Effector CD4-positive, alpha-beta T cell (primary cell): ENCODE data around the gene PLEKHH3.
"Not testable (repeated sequence)": the region's sequence is repeated elsewhere in the genome, so short reads cannot be mapped to it uniquely, and the experiment has no call there.

Experiments used
- DNase-seq: peaks from one replicate; pipeline ENCODE4 v3.0.0-alpha.2; 2020

PLEKHH3 gene

DNA sequence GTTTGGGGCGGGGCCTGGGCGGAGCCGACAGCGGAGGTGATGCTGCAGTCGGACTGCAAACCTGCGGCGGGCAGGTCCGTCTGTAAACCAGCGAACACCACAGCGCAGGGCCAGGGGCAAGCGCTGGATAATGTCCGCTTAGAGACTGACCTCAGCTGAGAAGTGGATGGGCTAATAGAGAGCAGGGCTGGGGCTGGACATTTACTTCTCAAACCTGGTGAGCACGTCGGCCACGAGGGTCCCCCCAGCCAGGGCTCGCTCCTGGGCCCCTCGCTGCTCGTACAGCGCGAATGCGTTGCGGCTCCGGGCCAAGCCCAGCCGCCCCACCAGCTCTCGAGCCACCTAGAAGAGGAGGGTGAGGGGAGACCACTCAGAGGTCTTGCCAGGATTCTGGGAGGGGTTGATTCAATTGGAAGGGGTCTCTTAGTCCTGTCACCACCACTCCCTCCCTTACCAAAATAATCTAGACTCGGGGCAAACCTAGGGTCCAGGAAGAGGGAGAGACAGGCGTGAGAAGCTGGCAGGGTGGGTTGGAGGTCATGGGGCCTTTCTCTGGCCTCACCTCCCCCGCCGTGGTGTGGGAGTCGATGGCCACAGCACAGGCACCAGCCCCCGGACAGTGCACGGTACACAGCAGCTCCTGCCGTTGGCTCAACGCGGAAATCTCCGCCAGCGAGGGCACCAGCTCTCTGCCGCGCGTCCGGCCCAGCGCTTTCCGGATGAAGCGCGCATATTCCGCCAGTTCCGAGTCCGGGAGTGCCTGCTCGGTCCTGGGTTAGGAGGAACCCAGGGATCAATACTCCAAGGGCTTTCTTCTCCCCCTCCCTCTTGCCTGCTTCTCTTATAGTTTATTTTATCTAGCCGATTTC is 5.8 kb downstream of the PLEKHH3 start:
- DNase-seq = no peak

DNA sequence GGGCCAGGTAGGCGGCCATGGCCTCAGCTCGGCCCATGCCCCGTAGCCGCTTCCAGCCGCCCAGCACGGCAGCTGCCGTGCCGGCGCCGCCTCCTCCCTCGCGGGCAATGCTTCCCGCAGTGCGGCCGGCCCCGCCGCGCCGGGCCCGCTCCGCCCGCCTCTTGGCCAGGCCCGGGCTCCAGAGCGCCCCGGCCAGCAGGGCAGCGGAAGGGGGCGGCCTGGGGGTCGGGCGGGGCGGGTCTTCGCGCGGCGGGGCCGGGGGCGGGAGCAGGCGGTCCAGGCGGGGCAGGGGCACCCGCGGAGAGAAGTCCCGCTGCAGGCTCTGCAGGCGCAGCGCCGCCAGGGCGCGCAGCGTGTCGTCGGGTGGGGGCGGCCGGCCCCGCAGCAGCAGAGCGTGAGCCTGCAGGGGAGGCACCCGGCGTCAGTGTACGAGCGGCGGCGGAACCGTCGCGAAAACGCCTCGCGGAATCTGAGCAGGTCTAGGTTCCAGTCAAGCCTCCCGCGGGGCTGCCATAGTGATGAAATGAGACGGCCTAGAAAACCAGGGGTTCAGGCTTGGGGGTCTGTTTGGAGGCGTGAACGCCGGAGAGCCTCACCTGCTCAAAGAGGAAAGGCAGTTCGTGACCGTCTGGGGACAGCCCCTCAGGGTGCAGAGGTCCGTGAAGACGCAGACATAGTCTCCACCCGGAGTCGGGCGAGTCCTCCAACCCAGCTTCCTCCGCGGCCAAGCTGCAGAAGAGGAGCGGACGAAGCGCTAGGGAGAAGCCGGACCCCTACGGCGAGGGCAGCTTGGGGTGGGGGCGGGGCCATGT is 6.6 kb downstream of the PLEKHH3 start:
- DNase-seq = no peak

DNA sequence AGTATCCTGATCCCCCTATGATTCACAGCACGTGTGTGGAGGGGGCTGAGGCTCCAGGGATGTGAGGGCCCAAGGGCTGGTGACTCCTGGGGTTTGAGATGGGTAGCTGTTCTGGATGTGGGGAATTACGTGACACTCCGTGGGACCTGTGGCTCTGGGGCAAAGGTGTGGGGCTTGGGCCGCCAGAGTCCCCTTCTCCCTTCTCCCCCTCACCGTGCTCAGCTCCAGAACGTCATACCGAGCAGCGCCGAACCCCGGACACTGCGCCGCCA is 7.2 kb downstream of the PLEKHH3 start:
- no peak for DNase-seq

DNA sequence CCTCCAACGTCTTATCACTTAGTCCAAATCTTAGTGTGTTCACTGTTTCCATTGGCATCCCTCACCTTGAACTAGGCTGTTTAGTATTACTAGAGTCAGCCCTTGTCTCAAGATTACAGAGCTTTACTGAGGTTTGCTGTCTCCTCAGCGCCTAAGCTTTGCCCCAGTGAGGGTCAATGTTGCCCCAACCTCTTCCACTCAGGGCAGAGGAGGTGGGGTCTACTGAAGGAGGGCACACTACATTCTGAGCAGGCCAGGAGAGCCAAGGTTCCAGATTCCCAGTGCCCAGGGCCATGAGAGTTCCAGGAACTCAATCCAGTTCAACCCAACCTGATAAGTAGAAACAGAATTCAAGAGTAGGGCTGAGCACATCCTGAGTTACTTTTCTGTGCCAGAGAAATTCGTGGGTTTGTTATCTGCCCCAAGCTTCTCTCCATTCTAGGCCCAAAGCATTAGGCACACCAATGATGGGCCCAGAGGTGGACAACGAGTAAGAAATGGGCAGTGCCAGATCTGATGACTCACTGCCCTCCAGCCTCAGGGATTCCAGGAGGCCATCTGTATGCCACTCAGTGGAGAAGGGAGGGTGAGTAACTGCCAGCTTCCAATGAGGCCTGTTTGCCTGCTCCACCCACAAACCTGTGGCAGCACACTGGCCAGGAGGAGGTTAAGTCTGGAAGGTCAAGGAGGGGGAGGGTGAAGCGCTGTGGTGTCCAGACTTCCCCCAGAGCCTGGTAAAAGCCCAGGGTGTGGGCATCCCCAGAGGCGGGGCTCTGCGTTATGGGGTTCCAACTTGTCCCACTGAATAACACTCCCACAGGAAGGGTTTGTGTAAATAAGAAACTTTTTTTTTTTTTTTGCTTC is 9.5 kb downstream of the PLEKHH3 start:
- DNase-seq = no peak

DNA sequence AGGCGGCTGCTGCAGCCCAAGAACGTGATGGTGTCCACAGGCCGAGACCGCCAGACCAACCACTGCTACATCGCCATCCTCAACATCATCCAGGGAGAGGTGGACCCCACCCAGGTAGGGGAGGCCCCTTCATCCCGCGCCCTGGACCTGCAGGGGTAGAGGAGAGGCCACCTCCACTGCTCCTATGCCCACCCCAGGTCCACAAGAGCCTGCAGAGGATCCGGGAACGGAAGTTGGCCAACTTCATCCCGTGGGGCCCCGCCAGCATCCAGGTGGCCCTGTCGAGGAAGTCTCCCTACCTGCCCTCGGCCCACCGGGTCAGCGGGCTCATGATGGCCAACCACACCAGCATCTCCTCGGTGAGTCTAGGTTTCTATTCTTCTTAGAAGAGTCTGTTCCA is 10.7 kb downstream of the PLEKHH3 start:
- not testable (repeated sequence) for DNase-seq

DNA sequence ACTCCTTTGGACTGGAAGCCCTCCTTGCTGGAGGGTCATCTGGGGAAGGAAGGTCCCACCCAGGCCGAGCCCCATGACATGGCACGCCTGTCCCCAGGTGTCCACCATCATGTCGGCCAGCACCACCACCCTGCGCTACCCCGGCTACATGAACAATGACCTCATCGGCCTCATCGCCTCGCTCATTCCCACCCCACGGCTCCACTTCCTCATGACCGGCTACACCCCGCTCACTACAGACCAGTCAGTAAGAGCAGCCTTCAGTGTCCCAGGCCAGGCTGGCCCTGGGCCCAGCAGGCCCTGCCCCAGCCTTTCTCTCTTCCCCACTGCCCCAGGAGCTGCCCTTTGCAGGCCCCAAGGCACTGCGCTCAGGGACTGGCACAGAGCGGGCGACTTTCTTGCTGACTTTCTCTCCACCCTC is 11.2 kb downstream of the PLEKHH3 start:
- no peak for DNase-seq

DNA sequence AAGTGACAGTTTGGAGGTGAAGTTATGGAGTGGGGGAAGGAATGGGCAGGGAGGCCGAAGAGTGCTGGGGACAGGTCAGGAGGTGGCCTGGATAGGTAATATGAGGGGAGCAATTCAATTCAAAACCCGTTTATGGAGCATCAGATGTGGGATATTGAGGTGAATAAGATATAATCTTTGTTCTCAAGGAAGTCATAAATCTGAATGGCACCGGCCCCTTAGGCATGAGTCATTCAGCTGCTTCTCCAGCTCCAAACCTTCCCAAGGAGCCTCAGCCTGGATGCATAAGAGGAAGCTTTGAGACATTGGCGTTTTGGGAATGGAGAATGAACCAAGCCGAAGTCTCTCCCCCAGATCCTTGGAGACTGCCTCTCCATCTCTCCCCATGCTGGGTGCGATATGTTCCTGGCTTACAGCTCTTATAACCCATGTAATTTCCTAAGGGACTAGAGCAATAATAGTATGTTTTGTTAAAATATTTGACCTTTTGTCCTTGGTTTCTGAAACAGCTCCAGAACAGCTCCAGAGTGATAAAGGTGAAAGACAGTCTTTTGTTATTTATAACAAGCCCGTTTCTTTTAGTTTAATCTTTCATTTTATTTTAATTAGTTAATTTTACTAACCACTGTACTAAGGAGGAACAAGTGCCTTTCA is 16.0 kb downstream of the PLEKHH3 start:
- DNase-seq = no peak

DNA sequence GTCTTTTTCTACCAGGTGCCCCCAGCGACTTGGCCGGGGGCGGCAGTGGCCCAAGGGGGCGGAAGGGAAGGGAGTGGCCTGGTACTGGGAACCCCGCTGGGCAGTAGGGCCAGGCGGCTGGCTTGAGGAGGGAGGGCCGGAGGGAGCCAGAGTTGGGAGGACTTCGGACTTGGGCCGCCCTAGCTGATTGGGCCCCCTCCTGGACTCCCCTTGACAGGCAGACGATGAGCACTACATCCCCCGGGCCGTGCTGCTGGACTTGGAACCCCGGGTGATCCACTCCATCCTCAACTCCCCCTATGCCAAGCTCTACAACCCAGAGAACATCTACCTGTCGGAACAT is 16.9 kb downstream of the PLEKHH3 start:
- DNase-seq = not testable (repeated sequence)

DNA sequence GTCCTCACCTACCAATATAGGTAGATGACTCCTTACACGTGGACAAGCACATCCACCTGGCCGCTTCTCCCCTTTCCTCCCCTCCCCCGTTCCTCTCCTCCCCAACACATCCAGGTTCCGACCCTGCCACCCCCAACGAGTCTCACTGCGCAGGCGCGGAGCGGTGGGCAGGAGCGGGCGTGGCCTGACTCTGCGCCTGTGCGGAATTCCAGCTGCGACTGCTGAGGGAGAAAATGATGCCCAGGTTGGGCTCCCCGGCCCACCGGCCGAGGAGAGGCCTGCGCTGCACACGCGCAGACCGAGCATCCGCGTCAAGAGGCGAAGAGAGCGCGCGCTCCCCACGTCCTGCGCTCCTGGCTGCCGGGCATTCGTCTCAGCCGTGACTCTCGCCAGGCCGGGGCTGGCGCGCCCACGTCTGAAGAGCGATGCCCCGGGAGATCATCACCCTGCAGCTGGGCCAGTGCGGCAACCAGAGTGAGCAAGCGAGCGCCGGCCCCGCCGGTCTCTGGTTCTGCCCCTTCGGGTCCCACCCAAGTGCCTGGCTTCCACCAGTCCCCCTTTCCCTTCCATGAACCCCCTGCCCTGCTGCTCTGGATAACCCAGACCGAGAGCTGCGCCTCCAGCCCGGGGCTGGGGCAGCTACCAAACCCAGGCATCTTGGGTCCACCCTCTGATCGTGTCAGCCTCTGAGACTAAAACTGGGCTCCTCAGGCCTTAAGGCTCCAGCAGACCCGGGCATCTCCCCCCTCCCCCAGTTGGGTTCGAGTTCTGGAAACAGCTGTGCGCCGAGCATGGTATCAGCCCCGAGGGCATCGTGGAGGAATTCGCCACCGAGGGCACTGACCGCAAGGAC is 17.5 kb downstream of the PLEKHH3 start, which contains the start of gene TUBG2:
Gene TUBG2 (plus strand): TSS at position 206 of the 853 bp plus-strand sequence. CDS start 220 bp downstream, at position 426.
- peak; percentile 55 for DNase-seq

DNA sequence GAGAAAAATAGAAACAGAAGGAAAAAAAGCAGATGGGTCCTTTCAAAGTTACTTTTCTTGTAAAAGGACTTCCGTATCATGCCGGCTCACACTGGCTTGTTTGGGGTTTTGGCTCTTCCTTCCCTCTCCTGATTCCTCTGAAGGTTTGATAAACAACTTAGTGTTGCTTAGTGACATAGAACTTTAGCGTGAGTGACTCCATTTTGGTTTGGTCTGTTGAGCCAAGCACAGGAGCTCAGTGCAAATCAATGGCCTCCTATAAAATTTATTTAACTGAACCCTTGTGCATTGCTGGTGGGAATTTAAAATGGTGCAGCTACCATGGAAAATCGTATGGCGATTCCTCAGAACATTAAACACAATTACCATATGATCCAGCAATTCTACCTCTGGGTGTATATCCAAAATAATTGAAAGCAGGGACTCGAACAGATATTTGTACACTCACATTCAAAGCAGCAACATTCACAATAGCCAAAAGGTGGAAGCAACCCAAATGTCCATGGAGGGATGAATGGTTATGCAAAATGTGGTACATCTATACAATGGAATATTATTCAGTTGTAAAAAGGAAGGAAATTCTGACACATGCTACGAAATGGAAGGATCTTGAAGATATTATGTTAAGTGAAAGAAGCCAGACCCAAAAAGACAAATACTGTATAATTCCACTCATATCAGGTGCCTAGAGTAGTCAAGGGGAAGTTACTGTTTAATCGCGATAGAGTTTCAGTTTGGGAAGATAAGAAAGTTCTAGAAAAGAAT is 18.8 kb downstream of the PLEKHH3 start:
- no peak for DNase-seq

DNA sequence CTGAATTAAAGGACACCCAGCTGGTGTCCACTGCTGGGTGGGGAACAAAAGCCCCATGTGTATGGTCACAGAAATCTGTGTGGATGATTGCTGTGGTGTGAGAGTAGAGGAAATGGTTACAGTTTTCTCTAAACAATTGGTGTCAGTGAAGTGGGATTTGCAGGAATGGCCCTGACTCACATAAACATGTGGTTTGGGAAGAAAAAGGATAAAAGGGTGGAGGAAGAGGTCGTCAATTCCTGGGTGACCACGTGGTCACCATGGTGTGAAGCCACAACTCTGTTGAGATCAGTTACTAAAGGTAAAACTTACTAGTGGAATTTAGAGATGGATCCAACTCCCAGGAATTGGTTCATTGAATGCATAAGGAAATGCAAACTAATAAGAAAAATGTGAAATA is 21.3 kb downstream of the PLEKHH3 start:
- no peak for DNase-seq

DNA sequence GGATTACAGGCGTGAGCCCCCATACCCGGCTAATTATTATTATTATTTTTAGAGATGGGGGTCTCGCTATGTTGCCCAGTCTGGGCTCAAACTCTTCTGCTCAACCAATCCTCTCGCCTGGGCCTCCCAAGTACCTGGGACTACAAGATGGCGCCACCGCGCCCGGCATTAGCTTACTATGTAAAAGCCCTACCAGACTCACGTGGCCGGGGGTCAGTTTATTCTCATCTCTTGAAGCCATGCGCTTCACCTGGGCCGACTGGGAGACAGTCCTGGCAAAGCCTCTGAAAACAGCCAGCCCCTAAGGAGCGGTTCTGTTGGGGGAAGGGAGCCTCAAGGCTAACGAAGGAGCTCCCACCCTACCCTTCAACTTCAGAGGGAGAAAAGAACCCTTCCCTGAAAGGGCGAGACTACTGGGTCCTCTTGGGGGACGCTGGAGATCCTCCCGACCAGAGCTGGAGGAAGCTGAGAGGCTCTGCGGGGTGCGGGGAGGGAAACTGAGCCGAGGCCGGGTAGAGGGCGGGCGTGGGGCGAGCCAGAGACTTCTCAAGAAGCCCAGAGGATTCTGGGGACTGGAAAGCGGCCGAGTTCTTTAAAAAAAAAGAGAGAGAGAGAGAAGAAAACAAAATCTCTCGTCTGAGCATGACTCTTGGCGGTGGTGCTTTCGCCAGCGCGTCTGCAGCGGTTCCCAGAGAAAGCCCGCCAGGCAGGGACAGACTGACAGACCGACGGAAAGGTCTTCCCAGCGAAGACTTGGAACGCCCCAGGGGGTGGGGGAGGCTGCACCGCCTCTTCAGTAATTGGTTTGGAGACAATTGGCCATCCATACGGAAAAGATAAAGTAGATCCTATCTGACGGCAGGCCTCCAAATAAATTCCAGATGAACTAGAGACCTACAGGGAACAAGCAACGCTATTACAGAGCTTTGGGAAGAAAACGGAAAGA is 23.3 kb downstream of the PLEKHH3 start:
- no peak for DNase-seq

DNA sequence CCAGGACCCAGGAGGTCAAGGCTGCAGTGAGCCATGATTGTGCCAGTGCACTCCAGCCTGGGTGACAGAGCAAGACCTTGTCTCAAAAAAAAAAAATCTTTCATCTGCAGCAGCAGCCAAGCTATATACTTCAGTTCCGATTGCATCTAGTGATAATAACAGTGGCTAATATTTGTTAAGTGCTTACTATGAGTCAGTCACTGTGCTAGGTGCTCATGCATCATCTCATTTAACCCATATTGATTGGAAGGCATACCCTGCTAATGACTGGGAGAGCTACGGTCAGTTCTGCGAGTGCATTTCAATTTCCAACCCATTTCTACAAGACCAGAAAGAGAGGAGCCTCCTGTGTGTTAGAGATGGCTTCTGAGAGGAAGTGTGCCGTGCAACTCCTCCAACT is 25.4 kb downstream of the PLEKHH3 start:
- DNase-seq = no peak

DNA sequence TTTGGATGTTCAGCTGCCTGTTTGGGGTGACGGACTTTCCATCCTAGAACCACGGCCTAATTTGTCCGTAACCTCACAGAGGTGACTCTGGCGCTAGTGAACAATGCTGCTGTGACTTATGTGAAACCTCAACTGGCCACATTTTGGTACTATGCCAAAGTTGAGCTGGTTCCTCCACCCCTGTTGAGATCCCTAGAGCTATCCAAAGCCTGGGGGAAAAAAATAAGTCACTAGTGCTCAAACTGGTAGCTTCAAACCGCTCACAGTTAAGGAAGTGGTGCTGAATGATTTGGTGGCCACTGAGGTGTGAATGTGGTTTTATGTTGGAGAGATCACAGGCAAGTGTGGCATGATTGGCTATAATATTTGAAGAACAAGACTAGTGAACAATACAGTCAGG is 29.0 kb downstream of the PLEKHH3 start:
- no peak for DNase-seq

DNA sequence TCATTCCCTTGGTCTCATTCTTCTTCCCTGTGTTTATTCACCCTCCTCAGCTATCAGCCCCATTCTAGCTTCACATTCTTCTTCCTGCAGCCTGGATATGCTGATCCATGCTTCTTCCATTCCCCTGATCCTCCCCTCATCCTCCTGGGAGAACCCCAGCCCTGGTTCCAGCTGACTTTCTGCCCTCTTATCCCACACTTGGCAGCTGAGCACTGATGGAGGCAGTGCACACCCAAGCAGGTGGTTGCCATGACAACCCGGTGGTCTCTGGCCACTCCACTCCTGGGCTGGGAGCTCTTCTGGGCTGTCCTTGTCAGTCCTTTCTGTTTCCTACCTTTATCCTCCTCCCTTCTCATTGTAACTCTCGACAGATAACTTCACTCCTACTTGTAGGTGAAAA is 34.5 kb downstream of the PLEKHH3 start:
- DNase-seq = no peak

DNA sequence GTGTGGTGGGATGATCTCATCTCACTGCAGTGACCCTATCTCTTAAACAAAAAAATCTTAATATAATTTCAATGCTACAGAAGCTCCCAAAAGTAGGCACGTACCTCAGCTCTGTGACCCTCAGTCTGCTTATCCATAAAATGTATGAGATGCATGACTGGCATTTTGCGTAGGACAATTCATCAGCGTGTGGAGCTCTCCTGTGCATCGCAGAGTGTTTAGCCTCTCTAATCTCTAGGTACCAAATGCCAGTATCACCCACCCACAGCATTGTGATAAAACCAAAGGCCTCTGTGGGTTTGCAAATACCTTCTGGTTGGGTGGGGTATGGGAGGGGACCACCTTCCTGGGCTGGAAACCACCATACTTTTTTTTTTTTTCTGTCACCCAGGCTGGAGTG is 36.7 kb downstream of the PLEKHH3 start:
- DNase-seq = no peak

DNA sequence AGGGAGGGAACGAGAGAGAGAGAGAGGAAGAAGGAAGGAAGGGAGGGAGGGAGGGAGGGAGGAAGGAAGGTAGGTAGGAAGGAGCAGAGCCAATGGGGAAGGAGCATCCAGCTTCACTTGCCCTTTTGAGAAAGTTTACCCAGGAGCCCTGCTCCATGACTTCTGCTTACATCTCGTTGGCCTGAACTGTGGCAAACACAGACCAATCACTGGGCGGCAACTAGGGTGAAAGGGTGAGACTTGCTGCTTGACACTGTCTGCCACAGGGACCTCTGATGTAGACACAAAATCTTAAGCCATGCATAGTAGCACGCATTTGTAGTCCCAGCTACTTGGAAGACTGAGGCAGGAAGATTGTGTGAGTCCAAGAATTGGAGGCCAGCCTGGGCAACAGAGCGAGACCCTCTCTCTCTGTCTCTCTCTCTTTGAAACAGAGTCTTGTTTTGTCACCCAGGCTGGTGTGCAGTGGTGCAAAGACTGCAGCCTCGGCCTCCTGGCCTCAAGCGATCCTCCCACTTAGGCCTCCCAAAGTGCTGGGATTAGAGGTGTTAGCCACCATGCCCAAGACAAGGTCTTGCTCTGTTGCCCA is 37.2 kb downstream of the PLEKHH3 start:
- DNase-seq = no peak

DNA sequence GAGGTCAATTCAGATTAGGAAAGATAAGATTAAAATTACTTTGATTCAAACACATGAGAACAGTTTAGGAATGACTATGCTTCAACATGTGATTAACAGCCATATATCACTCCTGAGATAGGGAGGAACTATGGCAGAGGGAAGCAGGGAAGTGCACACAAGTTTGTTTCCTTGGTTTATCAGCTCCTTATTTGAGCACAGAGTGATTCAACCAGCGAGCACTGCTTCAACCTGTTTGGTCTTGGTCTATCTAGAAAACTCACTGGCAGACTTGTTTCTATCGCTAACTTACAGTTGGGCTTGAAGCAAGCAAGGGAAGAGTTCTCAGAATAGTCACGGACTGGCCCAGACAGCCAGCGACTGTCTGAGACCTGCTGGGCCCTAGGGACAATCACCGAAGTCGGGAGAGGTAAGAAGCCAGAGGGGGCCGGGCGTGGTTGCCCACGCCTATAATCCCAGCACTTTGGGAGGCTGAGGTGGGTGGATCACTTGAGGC is 43.8 kb downstream of the PLEKHH3 start:
- DNase-seq = no peak

DNA sequence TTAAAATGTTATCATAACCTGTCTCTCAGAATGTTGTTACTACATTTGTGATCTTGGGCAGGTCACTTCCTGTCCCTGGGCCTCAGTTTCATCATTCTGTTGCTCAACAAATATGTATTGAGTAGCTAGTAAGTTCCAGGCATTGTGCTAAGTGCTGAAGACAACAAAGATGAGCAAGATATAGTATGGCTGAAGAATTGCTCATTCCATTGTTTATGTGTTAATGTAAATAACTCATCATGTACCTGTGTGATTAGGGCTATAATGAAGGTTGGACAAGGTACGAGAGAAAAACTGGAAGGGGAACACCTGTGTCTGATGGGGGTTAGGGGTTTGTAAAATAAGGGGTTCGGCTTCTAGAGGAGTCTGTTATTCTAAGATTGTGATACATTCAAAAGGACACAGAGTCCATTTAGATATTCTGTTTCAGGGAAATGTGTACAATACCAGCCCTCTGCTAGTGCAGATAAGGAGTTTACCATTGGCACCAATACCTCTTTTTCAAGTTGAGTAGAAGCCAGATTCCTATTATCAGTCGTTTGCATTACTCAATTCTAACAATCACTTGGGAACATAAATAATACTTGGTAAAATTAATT is 47.3 kb downstream of the PLEKHH3 start:
- no peak for DNase-seq
